AG04450 (cell line): ENCODE data around the gene TCP11. TPM values are rescaled to one million over a fixed set of nuclear protein-coding genes. Genes with fewer than 3 reads are reported as not detected.

Experiments
- CTCF ChIA-PET: fragments of 300-600, 350-600 bp; formaldehyde crosslinking; extraction: SDS; loops from one replicate; lab custom pipeline; 2022; ENCODE audit warnings: antibody characterized with exemption, inconsistent platforms; lab: Charles Lee
- POLR2A ChIA-PET: fragments of 350-600 bp; formaldehyde crosslinking; extraction: SDS; loops from one replicate; lab custom pipeline; 2021; ENCODE audit warnings: antibody characterized with exemption, inconsistent platforms; lab: Yijun Ruan, JAX
- DNase-seq: peaks from one replicate; pipeline ENCODE4 v3.0.0-alpha.2; 2011; ENCODE audit warnings: low read depth, low spot score
- H3K27ac ChIP-seq: one replicate; pipeline ENCODE4 v1.5.1; 2012; ENCODE audit warnings: low read depth, low read length, control low read depth
- H3K27me3 ChIP-seq: one replicate; pipeline ENCODE4 v1.6.0; 2012; ENCODE audit warnings: low read length; ENCODE audit not compliant: control insufficient read depth, insufficient read depth
- H3K4me3 ChIP-seq: 2 replicates; pipeline ENCODE4 v1.5.1; 2011; ENCODE audit warnings: mild to moderate bottlenecking, low read depth, low read length, control low read depth
- H3K9me3 ChIP-seq: 2 replicates; pipeline ENCODE4 v1.5.1; 2012; ENCODE audit warnings: low read length; ENCODE audit not compliant: control insufficient read depth, insufficient read depth
- CTCF ChIP-seq: IDR thresholded peaks from 2 replicates; pipeline ENCODE4 v1.5.1; 2011; ENCODE audit warnings: low read depth, low read length, control low read depth, inconsistent platforms
- polyA plus RNA-seq: library from polyadenylated mRNA; depleted of rRNA; stranded (reverse); fragments of >200 nt; gene quantifications from 2 replicates; pipeline ENCODE4 v1.2.3, GENCODE V29; 2011

The TCP11 gene
- polyA plus RNA-seq, 1 experiment: 0.11 TPM

GRCh38 chr6:35086636-35087360 lies 54.3 kb downstream of the TCP11 start:
- Histone ChIP-seq H3K4me3 (no peak overlapping the region), H3K27me3 (no peaks in the 10 kb centered on the region), H3K9me3 (peaks cover 5% of the 10 kb centered on the region; the same call in 1 of the 2 replicates), H3K27ac (no peak overlapping the region)
- CTCF ChIA-PET: interaction anchor here (1.1 to 2.6 kb wide), 2 partner anchors 11 to 100 kb away, joined by 3 to 7 read pairs; no protein-coding TSS in a partner anchor
- POLR2A ChIA-PET: no interaction called here
- no peak for TF ChIP-seq CTCF
- DNase-seq: no peak

GRCh38 chr6:35086282-35086632 lies 54.9 kb downstream of the TCP11 start:
- no peak overlapping the region for H3K4me3 ChIP-seq
- H3K27ac ChIP-seq: no peak overlapping the region
- CTCF ChIA-PET: no interaction called here
- H3K27me3 ChIP-seq: no peaks in the 10 kb centered on the region
- POLR2A ChIA-PET: no interaction called here
- no peak for DNase-seq
- peaks cover 5% of the 10 kb centered on the region; the same call in 1 of the 2 replicates for H3K9me3 ChIP-seq
- no peak for TF ChIP-seq CTCF

DNA sequence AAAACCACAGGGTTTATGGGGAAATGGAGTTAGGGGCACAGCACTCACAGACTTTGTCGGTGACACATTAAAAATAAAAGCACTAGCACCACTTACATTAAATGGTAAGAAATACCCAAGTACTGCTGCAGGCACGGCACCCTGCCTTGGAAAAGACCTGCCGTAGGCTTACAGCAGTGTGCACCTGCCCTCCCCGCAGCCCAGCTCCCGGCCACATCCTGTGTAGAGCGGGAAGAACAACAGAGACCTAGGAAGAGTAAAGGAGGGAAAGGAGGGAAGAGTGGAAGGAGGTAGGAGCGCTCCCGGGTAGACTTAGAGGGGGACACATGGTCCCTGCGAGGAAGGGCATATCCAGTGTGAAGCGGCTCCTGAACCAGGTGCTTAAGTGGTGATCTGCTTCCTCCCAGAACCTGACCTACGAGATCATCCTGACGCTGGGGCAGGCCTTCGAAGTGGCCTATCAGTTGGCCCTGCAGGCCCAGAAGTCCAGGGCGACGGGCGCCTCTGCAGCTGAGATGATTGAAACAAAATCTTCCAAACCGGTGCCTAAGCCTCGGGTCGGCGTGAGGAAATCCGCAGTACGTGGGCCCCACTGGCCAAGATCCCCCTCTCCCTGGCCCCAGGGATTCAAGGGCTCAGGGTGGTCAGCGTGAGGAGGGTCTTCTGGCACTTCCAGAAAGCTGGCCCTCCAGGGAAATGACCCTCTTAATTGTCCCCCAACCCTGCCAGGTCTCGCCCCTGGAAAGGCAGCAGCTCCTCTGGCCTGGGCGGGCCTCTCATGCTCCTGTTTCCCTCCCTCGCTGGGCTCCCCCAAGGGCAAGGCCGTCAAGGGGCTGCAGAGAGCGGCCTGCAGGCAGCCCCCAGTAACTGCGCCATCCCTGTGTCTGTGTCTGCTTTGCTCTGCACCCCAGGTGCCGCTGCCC lies 55.5 kb downstream of the TCP11 start:
- Histone ChIP-seq H3K27me3 (no peaks in the 10 kb centered on the region), H3K4me3 (no peak overlapping the region), H3K27ac (no peak overlapping the region), H3K9me3 (peaks cover 5% of the 10 kb centered on the region; the same call in 1 of the 2 replicates)
- no peak for DNase-seq
- ChIA-PET POLR2A (no interaction called here), CTCF (no interaction called here)
- TF ChIP-seq CTCF: no peak

DNA sequence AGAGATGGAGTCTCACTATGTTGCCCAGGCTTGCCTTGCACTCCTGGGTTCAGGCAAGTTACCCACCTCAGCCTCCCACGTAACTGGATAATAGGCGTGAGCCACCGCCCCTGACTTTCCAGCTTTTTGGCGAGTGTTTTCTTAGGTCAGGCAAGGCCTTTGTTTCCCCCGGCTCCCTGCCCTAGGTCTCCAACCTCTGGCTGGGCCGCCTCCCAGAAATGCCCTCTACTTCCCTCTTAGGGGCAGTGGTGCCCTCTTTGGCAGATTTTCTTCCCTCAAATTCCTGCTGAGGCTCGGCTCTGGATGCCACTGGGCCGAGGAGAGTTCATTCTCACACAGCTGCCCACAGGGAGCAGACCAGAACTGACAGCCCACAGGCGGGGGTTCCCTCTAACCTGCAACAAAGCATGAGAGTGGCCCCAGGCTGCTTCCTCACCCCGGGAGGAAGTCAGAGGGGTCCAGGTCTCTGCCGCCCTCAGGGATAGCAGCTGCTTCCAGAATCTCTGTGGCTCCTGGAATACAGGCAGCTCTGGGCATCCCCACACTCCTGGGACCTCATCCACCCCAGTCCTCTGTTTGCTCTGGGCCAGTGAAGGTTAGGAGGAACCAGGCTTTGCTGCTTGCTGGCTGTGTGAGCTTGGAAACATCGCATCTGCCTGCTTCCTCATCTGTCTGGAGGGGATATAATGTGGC lies 56.5 kb downstream of the TCP11 start:
- Histone ChIP-seq H3K9me3 (no peaks in the 10 kb centered on the region; the same call in 1 of the 2 replicates), H3K4me3 (no peak overlapping the region), H3K27ac (no peak overlapping the region), H3K27me3 (no peaks in the 10 kb centered on the region)
- CTCF ChIA-PET: no interaction called here
- POLR2A ChIA-PET: no interaction called here
- no peak for TF ChIP-seq CTCF
- DNase-seq: no peak
